Measurements from ENCODE around the gene UBE2G2.

GRCh38 chr21:44750675-44751025 is 51.0 kb downstream of the UBE2G2 start:
- TF ChIP-seq, protein P1, sequence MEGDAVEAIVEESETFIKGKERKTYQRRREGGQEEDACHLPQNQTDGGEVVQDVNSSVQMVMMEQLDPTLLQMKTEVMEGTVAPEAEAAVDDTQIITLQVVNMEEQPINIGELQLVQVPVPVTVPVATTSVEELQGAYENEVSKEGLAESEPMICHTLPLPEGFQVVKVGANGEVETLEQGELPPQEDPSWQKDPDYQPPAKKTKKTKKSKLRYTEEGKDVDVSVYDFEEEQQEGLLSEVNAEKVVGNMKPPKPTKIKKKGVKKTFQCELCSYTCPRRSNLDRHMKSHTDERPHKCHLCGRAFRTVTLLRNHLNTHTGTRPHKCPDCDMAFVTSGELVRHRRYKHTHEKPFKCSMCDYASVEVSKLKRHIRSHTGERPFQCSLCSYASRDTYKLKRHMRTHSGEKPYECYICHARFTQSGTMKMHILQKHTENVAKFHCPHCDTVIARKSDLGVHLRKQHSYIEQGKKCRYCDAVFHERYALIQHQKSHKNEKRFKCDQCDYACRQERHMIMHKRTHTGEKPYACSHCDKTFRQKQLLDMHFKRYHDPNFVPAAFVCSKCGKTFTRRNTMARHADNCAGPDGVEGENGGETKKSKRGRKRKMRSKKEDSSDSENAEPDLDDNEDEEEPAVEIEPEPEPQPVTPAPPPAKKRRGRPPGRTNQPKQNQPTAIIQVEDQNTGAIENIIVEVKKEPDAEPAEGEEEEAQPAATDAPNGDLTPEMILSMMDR (IDR thresholded peaks at IDR 0.05; ENCODE audit: low read depth, low read length, missing input control): no peak
- TF ChIP-seq FOXA1 (IDR thresholded peaks at IDR 0.05) (no peak), SP1 (IDR thresholded peaks at IDR 0.05) (no peak)
